NT2/D1 (cell line): Measurements from ENCODE around the gene OSER1.

Source experiments
- SUZ12 ChIP-seq: IDR thresholded peaks from 2 replicates; pipeline ENCODE4 v1.6.1; 2011; ENCODE audit not compliant: insufficient read length, insufficient read depth; ENCODE audit errors: extremely low read depth
- ZNF274 ChIP-seq: IDR thresholded peaks from 2 replicates; pipeline ENCODE4 v1.6.1; 2011; ENCODE audit warnings: mild to moderate bottlenecking, low read depth, low read length

- TF ChIP-seq ZNF274, result no peak
- TF ChIP-seq SUZ12, result no peak
These were observed 837 bp upstream of the OSER1 start for GRCh38 chr20:44211177-44212039.
